Panc1 (cell line): ENCODE results near the gene HADH. TPM values are rescaled to one million over a fixed set of nuclear protein-coding genes. Genes with fewer than 3 reads are reported as not detected.

Source experiments
- ATAC-seq: fragments of 200-7000 bp; cut with Tn5 transposase; 2 replicates; pipeline ENCODE4 v1.9.1; 2020; ENCODE audit warnings: mild to moderate bottlenecking, moderate library complexity
- BruUV-seq: library from RNA; stranded (reverse); fragments of 400-500 nt; replicated peaks from 2 replicates; lab custom pipeline; 2021; lab: Mats Ljungman, UMichigan
- CTCF ChIA-PET: fragments of 300-600 bp; sonication (Branson Sonifier 250); formaldehyde crosslinking; loops from one replicate; lab custom pipeline; 2022; ENCODE audit warnings: antibody characterized with exemption; lab: Charles Lee
- POLR2A ChIA-PET: fragments of 300-600 bp; sonication (Branson Sonifier 250); formaldehyde crosslinking; loops from one replicate; lab custom pipeline; 2022; ENCODE audit warnings: antibody characterized with exemption; lab: Charles Lee
- DNase-seq: peaks from one replicate; pipeline ENCODE4 v3.0.0-alpha.2; 2010; ENCODE audit warnings: low read depth, low spot score
- H3K27ac ChIP-seq: 2 replicates; pipeline ENCODE4 v1.5.1; 2011; ENCODE audit warnings: mild to moderate bottlenecking, low read length, inconsistent platforms
- H3K27me3 ChIP-seq: fragments of 200-500 bp; sonication (Bioruptor generic); 2 replicates; pipeline ENCODE4 v1.6.0; 2014; ENCODE audit warnings: low read length, inconsistent platforms; ENCODE audit not compliant: control insufficient read depth, insufficient read depth
- H3K36me3 ChIP-seq: fragments of 200-500 bp; sonication (Bioruptor generic); 2 replicates; pipeline ENCODE4 v1.5.1; 2014; ENCODE audit warnings: inconsistent platforms, mild to moderate bottlenecking, low read length, moderate library complexity; ENCODE audit not compliant: control insufficient read depth, insufficient read depth
- H3K4me1 ChIP-seq: 2 replicates; pipeline ENCODE4 v1.5.1; 2011; ENCODE audit warnings: inconsistent platforms, mild to moderate bottlenecking, low read length, moderate library complexity; ENCODE audit not compliant: control insufficient read depth, insufficient read depth
- H3K4me3 ChIP-seq, 2 experiments: 2 replicates each; pipeline ENCODE4 v1.5.1; 2011 to 2012; ENCODE audit warnings: low read depth in 2 of 2, low read length in 2 of 2, mild to moderate bottlenecking in 2 of 2, inconsistent platforms in 1 of 2, moderate library complexity in 1 of 2
- H3K9me3 ChIP-seq: fragments of 200-500 bp; sonication (Bioruptor generic); 2 replicates; pipeline ENCODE4 v1.5.1; 2014; ENCODE audit warnings: low read depth, mild to moderate bottlenecking, inconsistent platforms, low read length, moderate library complexity; ENCODE audit not compliant: control insufficient read depth, insufficient read depth
- CTCF ChIP-seq: fragments of 450-650 bp; IDR thresholded peaks from 2 replicates; pipeline ENCODE4 v1.5.1; 2017; ENCODE audit warnings: mild to moderate bottlenecking
- POLR2AphosphoS5 ChIP-seq: IDR thresholded peaks from 2 replicates; pipeline ENCODE4 v1.6.1; 2012; ENCODE audit warnings: mild to moderate bottlenecking, low read depth, low read length, moderate library complexity
- REST ChIP-seq, 2 experiments: IDR thresholded peaks; 2 replicates each; pipeline ENCODE4 v1.6.1; 2011 to 2012; ENCODE audit warnings: low read depth in 2 of 2, control low read depth in 1 of 2, low read length in 1 of 2, mild to moderate bottlenecking in 1 of 2, moderate library complexity in 1 of 2; ENCODE audit not compliant: insufficient read depth in 1 of 2
- SIN3A ChIP-seq: IDR thresholded peaks from 2 replicates; pipeline ENCODE4 v1.6.1; 2012; ENCODE audit warnings: low read depth, mild to moderate bottlenecking, low read length, moderate library complexity, borderline replicate concordance; ENCODE audit not compliant: insufficient read depth
- TCF7L2 ChIP-seq: IDR thresholded peaks from 2 replicates; pipeline ENCODE4 v1.6.1; 2011; ENCODE audit warnings: mild to moderate bottlenecking, low read depth, low read length, inconsistent platforms
- in situ Hi-C: cut with HindIII; loops from 2 replicates; pipeline ENCODE4 v1.10.0; 2016; ENCODE audit warnings: low sequenced_read_pairs, low pct_unique_long_range_greater_than_20kb
- intact Hi-C: fragments of 100-400 bp; cut with micrococcal nuclease; formaldehyde crosslinking; loops from one replicate; pipeline ENCODE4 v1.10.0; 2022; ENCODE audit not compliant: unreplicated experiment
- total RNA-seq: library from RNA; stranded (reverse); gene quantifications from one replicate; pipeline ENCODE4 v1.2.1, GENCODE V29; 2021; ENCODE audit not compliant: unreplicated experiment

Gene HADH
- total RNA-seq, 1 experiment from 2014 or later: 20.0 TPM

- TF ChIP-seq CTCF (no peak), POLR2AphosphoS5 (no peak), REST (IDR thresholded peaks at IDR 0.05; ENCODE audit: insufficient read depth in 1 of 2, low read depth in 2 of 2, low read length in 1 of 2) (no peak), SIN3A (no peak), TCF7L2 (no peak)
- Histone ChIP-seq H3K4me1 (peaks cover 2% of the 10 kb centered on the region), H3K27ac (peak overlapping the region; percentile 51), H3K4me3 (peak overlapping the region; percentile 74 to 85), H3K27me3 (no peaks in the 10 kb centered on the region), H3K9me3 (no peaks in the 10 kb centered on the region), H3K36me3 (no peaks in the 10 kb centered on the region; the same call in none of the 2 replicates)
- peak; percentile 47 for ATAC-seq
- in situ Hi-C loops (no loop called here), intact Hi-C loops (no loop called here)
- DNase-seq: no peak
- CTCF ChIA-PET: no interaction called here
- POLR2A ChIA-PET: no interaction called here
- no TSS peak for BruUV-seq
Observed at GRCh38 chr4:107989162-107989536, 540 bp upstream of the HADH start.

- TF ChIP-seq TCF7L2: no peak
- TF ChIP-seq CTCF: no peak
- no peak for TF ChIP-seq SIN3A
- TF ChIP-seq POLR2AphosphoS5: no peak
- TF ChIP-seq REST (IDR thresholded peaks at IDR 0.05; ENCODE audit: insufficient read depth in 1 of 2, low read depth in 2 of 2, low read length in 1 of 2): no peak
- CTCF ChIA-PET: no interaction called here
- DNase-seq: no peak
- intact Hi-C loops (no loop called here), in situ Hi-C loops (no loop called here)
- ATAC-seq: no peak
- Histone ChIP-seq H3K27ac (no peak overlapping the region), H3K36me3 (no peaks in the 10 kb centered on the region; the same call in none of the 2 replicates), H3K9me3 (no peaks in the 10 kb centered on the region), H3K4me3 (no peak overlapping the region), H3K4me1 (peaks cover 2% of the 10 kb centered on the region), H3K27me3 (no peaks in the 10 kb centered on the region)
- no TSS peak for BruUV-seq
- POLR2A ChIA-PET: interaction anchor here (0.6 kb wide), 1 partner anchor 56 kb away, joined by 3 read pairs; no protein-coding TSS in a partner anchor
Observed at GRCh38 chr4:107991945-107992630, 2.4 kb downstream of the HADH start.
